Stomach (tissue), 4 donors: ENCODE measurements around the gene WFDC12.

Experiments
- EP300 ChIP-seq: sonication (generic); formaldehyde crosslinking; IDR thresholded peaks from one replicate; pipeline ENCODE4 v1.6.1; 2017; ENCODE audit warnings: antibody characterized with exemption
- POLR2A ChIP-seq, 4 donors: fragments of 450-650 bp; IDR thresholded peaks; one replicate each; pipeline ENCODE4 v1.6.1; 2016; ENCODE audit warnings: antibody characterized with exemption in 4 of 4, control low read depth in 2 of 4, mild to moderate bottlenecking in 1 of 4, moderate library complexity in 1 of 4
- POLR2AphosphoS5 ChIP-seq, 3 donors: sonication (generic); formaldehyde crosslinking; IDR thresholded peaks; one replicate each; pipeline ENCODE4 v1.6.1; 2016; ENCODE audit warnings: antibody characterized with exemption in 3 of 3
- TF ChIP-seq, protein P1 (sequence below), 7 experiments: fragments of 450-650 bp in 4 of 7; fragments of 200-600 bp in 3 of 7; sonication (generic) in 3 of 7; IDR thresholded peaks; one replicate each; pipeline ENCODE4 v1.5.1; 2016 to 2019; ENCODE audit warnings: antibody characterized with exemption in 7 of 7, control low read depth in 2 of 7, mild to moderate bottlenecking in 1 of 7

DNA sequence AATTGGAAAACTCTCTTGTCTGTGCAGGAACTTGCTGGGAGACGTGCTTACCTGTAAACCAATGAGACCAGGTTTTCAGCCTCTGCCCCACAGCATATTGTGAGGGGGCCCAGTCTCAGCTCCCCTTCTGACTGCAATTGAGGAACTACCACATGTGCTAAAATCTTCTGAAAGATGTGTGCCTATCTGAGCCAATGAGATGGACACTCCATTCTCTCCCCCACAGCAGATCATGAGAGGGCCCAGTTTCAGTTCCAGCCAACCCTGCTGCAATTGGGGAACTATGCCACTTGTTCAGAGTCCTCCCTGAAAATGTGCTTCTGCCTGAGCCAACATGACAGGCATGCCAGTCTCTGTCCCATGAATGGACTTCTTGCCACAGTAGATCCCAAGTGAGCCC is 29.5 kb upstream of the WFDC12 start:
- TF ChIP-seq POLR2A (IDR thresholded peaks at IDR 0.05) (no peak), POLR2AphosphoS5 (IDR thresholded peaks at IDR 0.05) (no peak), EP300 (no peak)
- TF ChIP-seq, protein P1, sequence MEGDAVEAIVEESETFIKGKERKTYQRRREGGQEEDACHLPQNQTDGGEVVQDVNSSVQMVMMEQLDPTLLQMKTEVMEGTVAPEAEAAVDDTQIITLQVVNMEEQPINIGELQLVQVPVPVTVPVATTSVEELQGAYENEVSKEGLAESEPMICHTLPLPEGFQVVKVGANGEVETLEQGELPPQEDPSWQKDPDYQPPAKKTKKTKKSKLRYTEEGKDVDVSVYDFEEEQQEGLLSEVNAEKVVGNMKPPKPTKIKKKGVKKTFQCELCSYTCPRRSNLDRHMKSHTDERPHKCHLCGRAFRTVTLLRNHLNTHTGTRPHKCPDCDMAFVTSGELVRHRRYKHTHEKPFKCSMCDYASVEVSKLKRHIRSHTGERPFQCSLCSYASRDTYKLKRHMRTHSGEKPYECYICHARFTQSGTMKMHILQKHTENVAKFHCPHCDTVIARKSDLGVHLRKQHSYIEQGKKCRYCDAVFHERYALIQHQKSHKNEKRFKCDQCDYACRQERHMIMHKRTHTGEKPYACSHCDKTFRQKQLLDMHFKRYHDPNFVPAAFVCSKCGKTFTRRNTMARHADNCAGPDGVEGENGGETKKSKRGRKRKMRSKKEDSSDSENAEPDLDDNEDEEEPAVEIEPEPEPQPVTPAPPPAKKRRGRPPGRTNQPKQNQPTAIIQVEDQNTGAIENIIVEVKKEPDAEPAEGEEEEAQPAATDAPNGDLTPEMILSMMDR (IDR thresholded peaks at IDR 0.05) = no peak
